Muscle of arm (tissue), 12 donors: ENCODE data around the gene TTC3. TPM values are rescaled to one million over a fixed set of nuclear protein-coding genes. Genes with fewer than 3 reads are reported as not detected.
"Not testable (repeated sequence)": the region's sequence is repeated elsewhere in the genome, so short reads cannot be mapped to it uniquely, and the experiment has no call there.

ENCODE experiments used
- DNase-seq: peaks from one replicate; pipeline ENCODE4 v3.0.0-alpha.2; 2013
- polyA plus RNA-seq, 12 donors: library from polyadenylated mRNA; unstranded; fragments of 120-200 nt; gene quantifications; one replicate each; pipeline ENCODE4 v1.2.1, GENCODE V29; 2013; ENCODE audit not compliant: insufficient read length in 12 of 12

TTC3 gene
- polyA plus RNA-seq, 12 donors: 122 to 213 (median 146) TPM; not detected in 1

DNA sequence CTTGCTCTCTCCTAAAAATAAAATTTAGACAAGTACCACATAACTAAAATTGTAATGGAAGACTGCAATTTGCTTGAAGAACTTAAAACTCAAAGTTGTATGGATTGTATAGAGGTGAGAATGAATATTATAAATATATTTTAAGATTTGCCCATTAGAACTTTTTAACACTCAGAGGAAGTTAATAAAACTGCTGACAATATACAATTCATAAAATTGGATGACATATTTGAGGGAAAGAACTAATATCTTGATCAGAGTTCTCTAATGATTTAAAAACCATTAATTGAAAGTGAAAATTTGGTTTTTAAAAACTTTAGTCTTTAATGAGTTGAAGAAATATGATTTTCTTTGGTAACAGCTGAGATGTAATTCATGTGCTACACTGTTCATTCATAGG, 20.9 kb downstream of the TTC3 start:
- no peak for DNase-seq

DNA sequence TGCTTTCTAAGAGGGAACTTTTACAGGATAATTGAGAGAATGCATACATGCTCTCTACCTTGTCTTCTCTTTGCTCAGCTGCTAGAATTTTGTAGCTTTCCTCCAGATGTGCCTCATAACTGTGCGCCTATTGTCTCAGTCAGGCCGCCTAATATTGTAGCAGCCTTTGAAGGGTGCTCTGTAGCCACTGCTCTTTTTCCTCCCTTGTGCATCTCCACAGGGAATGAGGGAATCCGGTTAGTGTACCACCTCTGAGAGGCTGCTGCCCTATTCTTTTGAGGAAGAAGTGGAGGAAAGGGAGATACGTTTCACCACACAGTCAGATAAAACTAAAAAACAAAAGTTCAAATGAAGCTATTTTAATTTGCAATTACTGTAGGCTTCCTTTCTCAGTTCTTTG, 22.8 kb downstream of the TTC3 start:
- DNase-seq: no peak

DNA sequence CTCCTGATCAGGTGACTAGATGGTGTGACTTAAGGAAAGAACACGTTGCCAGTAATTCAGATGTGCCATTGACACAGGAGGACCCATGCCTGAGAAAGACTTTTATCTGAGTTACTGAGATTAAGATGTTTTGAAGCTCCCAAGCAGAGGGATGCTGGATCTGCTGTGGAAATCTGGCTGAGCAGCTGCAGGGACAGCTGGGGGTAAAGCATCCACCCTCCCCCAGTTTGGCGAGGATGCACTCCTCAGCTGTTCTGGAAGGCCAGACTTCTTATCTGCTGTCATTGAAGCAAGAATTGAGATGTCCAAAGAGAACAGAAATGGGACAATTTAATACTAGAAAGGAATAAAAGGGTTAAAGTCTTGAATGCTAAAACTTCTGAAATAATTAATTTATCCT, 25.7 kb downstream of the TTC3 start:
- no peak for DNase-seq

DNA sequence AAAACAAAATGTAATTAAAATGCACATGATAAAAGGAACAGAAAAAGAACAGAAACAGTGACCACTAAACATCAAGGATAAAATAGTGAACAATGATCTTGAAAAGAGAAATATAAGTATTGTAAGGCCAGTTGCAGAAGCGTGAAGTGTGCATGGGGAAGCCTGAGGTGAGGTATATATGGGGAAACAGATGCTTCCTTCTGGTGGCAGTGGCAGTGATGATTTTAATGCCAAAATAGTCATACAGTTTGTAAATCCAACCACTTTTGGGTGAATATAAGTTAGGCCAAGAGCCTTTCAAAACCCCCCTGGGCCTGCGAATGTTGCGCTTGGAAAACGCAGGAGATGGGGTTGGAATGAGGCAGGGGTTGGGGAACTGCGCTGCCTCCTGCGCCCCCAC, 27.3 kb downstream of the TTC3 start:
- DNase-seq: no peak

DNA sequence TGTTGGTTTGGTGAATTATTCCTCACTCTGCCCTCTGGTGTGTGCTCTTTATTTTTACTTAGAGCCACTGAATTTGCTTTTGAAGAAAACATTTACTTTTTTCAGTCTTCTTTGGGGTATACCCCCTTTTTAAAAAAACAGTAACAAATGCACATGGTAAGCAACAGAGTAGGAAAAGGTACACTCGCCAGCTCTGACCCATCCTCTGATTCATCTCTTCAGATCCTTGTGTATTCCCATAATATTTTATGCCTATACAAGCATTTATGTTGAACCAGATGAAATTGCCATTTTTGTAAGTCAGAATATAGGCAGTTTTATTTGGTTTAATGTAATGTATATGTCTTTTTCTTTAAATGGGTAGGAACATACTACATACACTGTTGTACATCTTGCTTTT, 28.3 kb downstream of the TTC3 start:
- no peak for DNase-seq

DNA sequence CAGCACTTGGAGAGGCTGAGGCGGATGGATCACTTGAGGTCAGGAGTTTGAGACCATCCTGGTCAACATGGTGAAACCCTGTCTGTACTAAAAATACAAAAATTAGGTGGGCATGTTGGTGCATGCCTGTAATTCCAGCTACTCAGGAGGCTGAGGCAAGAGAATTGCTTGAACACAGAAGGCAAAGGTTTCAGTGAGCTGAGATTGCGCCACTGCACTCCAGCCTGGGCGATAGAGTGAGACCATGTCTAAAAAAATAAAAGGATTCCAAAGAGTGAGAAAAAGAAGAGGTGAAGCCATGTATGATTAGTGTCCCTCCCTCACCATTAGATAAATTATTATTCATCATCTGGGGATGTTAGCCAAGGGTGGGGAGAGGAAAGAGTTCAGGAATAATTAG, 29.7 kb downstream of the TTC3 start:
- DNase-seq: not testable (repeated sequence)

DNA sequence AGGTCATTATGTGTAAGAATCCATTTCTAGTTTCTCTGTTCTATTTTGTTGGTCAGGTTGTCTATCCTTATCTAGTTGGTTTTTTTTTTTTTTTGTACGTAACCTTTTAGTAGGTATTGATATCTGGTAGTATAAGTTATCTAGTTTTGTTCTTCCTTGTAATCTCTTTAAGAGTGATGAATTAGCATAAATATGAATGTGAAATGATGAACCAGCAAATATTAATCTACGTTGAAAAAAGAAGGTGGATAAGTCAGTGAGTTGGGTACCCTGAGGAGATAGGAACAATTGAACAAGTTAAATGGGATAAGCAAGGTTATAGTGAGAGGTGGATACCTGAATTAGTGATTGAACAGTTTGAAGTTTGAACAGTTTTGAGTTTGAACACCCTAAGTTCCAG, 33.9 kb downstream of the TTC3 start:
- no peak for DNase-seq

DNA sequence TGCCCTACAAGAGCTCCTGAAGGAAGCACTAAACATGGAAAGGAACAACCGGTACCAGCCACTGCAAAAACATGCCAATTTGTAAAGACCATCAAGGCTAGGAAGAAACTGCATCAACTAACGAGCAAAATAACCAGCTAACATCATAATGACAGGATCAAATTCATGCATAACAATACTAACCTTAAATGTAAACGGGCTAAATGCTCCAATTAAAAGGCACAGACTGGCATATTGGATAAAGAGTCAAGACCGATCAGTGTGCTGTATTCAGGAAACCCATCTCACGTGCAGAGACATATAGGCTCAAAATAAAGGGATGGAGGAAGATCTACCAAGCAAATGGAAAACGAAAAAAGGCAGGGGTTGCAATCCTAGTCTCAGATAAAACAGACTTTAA, 38.0 kb downstream of the TTC3 start:
- DNase-seq: not testable (repeated sequence)

DNA sequence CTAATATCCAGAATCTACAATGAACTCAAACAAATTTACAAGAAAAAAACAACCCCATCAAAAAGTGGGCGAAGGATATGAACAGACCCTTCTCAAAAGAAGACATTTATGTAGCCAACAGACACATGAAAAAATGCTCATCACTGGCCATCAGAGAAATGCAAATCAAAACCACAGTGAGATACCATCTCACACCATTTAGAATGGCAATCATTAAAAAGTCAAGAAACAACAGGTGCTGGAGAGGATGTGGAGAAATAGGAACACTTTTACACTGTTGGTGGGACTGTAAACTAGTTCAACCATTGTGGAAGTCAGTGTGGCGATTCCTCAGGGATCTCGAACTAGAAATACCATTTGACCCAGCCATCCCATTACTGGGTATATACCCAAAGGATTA, 41.2 kb downstream of the TTC3 start:
- not testable (repeated sequence) for DNase-seq

DNA sequence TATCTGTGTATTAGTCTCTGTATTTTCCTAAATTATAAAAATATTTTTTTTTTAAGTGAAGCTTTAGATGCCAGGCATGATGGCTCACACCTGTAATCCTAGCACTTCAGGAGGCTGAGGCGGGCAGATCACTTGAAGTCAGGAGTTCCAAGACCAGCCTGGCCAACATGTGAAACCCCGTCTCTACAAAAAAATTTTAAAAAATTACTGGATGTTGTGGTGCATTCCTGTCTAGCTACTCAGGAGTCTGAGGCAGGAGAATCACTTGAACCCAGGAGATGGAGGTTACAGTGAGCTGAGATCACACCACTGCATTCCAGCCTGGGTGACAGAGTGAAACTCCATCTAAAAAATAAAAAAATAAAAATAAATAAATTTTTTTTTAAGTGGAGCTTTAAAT, 43.4 kb downstream of the TTC3 start:
- not testable (repeated sequence) for DNase-seq

DNA sequence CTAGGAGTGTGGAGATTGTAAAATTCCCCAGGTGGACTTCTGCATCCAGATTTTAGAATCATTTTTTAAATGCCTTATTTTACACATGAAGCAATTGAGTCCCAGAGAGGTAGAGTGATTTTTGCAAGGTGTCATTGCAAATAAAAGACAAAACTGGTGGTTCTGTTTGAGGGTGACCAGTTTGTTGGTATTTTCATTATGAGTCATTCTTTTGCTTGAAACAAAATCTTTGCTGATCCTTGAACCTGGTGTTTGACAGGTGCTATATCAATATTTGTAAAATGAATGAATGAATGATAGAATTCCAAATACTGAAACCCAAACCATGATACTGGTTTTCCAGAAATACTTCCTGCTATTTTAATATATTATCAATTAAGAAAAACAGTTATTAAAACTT, 44.1 kb downstream of the TTC3 start:
- DNase-seq: no peak

DNA sequence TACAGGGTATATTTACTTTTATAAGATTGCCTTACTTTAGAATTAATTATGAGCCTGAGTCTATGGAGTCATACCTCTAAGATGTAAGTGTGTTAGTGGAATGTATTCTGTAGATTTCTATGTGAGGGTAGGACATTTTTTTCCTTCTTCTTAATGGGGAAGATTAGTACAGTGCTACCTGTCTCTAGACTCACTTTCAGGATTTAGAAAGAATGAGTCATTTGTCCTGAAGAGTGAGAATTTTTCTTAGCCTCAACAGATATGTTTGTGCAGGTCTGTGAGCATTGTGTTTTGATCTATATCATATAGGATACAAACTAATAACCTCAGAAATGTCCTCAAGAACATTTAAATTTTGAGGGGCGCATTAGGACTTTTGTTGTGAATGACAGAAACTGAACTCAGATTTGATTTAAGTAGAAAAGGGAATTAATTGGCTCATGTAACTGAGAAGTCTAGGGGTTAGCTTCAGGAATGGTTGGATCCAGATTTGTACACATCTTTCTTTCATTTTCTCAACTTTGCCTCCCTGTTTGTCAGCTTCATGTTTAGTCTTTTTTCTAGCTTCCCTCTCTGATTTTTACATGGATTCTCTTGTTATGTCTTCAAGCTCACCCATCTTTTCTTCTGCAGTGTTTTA, 45.3 kb downstream of the TTC3 start:
- DNase-seq: no peak

DNA sequence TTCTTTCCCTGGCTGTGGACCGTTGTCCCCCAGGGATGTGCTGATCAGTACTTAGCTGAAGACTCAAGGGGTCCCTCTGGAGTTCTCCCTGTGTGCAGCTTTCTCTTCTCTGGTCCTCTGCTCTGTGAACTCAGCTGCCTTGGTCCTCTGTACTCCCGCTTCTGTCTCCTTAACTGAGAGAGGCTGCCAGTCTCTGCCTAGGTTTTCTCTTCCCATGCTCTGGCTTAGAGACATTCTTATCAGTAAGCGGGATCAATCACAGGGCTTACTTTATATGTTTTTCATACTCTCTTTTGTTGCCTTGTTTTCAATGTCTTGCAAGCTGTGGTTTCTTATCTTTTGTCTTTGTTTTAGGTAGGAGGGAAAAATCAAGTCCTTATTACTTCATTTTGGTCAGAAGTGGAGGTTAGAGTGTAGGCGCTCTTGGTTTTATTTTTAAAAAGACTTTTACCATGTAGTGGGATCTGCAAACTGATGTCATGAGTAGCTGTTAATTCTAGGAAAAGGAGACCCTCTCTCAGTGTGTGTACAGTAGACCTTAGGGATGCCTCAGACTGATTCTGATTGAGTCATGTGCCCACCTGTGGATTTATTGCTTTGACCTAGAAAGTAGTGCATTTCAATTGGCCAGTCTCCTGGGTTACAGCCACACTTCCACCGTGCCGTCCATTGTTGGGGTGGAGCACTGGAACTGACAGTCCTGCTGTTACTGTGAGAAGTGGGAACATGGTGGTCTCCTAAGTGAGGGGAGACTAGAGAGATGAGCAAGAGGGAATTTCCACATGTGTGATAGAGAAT, 46.6 kb downstream of the TTC3 start:
- no peak for DNase-seq

DNA sequence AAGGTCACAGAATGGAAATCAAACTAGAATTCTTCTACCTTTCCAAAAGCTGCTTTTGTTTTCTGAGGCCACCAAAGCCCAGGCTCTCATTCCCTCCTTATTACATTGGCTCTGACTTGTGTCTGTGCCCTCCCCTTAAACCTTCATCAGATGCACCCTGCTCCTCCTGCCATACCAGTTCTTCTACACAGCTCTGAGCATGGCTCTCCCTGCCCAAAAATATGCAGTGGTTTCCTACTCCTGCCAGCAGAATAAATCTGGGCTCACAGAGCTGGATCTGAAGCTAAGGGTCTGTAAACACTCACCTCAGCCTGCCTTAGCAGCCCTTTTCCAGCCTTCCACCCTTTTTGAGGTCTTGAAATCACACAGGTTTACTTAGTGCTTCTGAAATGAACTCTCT, 55.0 kb downstream of the TTC3 start:
- DNase-seq: no peak

DNA sequence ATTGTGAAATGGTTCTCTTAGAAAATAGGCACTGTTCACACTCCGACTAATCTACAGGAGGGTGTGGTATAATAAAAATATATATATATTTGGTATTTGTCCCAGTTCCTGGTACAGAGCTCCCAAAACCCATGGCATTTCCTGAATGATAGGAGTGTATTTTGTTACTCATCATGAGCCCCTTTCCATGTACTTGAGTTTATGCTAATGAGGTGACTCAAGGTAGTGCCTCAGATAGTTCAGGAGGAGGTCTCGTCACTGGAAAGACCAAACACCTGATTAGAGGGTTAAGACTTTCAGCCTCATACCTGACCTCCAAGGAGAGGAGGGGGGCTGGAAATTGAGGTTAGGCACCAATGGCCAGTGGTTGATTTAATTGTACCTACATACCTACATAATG, 57.9 kb downstream of the TTC3 start:
- DNase-seq: no peak

DNA sequence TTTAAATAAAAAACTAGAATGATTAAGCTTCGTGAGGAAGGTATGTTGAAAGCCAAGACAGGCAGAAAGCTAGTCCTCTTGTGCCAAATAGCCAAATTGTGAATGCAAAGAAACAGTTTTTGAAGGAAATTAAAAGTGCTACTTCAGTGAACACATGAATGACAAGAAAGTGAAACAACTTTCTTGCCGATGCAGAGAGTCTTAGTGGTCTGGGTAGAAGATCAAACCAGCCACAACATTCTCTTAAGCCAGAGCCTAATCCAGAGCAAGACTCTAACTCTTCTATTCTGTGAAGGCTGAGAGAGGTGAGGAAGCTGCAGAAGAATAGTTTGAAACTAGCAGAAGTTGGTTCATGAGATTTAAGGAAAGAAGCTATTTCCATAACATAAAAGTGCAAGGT, 63.2 kb downstream of the TTC3 start:
- no peak for DNase-seq

DNA sequence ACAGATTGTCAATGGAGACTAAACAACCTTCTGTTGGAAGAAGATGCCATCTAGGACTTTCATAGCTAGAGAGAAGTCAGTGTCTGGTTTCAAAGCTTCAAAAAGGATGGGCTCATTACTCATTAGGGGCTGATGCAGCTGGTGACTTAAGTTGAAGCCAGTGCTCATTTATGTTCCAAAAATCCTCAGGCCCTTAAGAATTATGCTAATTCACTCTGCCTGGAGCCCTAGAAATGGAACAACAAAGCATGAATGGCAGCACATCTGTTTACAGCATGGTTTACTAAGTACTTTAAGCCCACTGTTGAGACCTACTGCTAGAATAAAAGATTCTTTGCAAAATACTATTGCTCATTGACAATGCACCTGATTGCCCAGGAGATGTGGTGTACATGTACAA, 63.7 kb downstream of the TTC3 start:
- no peak for DNase-seq

DNA sequence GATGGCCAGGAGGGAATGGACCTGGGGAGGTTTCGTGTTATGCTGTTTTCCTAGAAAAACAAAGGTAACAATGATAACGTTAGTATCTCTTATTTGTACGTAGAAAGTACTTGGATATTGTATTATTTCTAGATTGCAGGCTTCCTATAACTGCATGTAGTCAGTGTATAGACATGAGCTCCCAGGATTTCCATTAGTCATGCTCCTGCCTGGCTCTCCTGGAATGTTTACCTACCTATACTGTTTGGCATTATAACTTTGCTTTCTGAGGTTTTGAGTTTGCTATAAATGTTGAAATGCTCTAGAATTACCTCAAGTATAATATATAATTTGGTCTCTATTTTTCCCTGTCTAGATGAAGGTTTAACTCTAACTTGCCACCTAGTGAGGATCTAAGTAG, 66.1 kb downstream of the TTC3 start:
- DNase-seq: no peak

DNA sequence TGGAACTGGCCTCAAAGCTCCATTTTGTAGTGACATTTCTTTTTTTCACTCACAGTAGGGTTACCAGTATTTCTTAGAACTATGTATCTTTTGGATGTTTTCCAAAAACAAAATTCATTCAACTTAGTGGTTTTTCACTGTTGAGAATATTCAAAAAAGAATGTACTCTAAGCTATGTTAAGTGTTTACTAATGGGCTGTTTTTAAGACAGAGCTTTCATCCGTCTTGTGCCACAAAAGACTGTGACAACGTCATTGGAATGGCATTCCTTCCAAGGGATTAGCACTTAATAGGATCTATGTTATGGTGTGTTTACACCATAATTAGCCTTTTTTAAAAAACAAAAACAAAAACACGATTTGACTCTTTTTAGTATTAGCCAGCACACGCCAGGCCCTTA, 66.8 kb downstream of the TTC3 start:
- DNase-seq: no peak

DNA sequence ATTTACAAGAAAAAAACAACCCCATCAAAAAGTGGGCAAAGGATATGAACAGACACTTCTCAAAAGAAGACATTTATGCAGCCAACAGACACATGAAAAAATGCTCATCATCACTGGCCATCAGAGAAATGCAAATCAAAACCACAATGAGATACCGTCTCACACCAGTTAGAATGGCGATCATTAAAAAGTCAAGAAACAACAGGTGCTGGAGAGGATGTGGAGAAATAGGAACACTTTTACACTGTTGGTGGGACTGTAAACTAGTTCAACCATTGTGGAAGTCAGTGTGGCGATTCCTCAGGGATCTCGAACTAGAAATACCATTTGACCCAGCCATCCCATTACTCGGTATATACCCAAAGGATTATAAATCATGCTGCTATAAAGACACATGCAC, 70.3 kb downstream of the TTC3 start:
- DNase-seq: not testable (repeated sequence)

DNA sequence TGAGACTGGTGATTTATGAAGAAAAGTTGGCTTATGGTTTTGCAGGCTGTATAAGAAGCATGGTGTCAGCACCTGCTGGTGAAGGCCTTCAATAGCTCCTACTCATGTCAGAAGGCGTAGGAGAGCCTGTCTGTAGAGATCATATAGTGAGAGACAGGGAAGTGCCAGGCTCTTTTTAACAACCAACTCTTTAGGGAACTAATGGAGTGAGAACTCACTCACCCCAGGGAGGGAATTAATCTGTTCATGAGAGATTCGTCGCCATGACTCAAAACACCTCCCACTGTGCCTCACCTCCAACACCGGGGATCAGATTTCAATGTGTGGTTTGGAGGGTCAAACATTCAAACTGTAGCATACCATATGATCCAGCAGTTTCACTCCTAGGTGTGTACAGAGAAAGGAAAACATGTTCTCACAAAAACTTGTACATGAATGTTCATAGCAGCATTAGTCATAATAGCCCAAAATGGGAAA, 72.6 kb downstream of the TTC3 start:
- no peak for DNase-seq

DNA sequence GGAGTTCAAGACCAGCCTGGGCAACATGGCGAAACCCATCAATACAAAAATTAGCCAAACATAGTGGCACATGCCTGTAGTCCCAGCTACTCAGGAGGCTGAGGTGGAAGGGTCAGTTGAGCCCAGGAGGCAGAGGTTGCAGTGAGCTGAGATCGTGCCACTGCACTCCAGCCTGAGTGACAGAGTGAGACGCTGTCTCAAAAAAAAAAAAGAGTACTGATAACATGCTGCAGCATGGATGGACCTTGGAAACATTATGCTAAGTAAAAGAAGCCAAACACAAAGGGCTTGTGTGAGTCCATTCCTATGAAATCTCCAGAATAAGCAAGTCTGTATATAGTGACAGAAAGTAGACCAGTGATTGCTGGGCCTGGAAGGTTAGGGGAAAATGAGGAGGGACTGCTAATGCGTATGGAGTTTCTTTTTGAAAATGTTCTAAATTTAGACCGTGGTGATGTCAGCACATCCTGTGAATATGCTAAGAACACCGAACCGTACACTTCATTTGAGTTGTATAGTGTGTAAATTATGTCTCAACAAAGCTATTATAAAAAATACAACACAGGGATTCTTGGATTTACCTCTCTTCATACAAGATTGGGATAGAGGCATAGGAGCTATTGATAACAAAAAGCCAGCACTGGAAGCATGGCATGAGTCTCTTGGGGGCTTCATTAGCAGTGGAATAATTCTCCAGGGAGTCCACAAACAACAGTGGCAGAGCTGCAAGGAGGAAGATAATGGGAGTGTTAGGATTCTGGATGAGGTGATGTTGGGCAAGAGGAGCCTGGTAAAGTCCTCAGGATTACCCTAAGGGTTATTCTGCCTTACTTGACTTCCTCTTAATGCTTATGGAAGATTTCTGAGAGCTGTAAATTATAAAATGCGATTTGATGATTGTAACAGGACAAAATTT, 73.5 kb downstream of the TTC3 start:
- DNase-seq: no peak

DNA sequence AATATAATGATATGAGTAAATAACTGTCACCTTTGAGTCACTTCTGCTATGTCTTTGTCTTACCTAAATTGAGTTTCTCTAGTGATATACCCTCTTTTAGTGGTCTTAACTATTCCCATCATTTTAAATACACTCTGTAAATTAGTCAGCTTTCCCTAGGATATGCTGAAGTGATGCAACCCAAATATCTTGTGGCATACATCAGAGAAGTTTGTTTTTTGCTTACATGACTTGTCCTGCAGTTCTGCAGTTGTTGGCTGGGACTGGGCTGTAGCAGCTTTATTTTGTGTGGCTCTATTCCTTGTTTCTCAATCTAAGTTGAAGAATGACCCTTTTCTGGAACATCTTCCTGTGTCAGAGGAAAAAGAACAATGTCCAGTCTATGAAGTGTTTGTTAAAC, 76.4 kb downstream of the TTC3 start:
- no peak for DNase-seq
